ENCODE data around the gene LTA. TPM values are rescaled to one million over a fixed set of nuclear protein-coding genes. Genes with fewer than 3 reads are reported as not detected.

LTA gene
- total RNA-seq, 1 experiment from 2014 or later = 1.1 TPM

DNA sequence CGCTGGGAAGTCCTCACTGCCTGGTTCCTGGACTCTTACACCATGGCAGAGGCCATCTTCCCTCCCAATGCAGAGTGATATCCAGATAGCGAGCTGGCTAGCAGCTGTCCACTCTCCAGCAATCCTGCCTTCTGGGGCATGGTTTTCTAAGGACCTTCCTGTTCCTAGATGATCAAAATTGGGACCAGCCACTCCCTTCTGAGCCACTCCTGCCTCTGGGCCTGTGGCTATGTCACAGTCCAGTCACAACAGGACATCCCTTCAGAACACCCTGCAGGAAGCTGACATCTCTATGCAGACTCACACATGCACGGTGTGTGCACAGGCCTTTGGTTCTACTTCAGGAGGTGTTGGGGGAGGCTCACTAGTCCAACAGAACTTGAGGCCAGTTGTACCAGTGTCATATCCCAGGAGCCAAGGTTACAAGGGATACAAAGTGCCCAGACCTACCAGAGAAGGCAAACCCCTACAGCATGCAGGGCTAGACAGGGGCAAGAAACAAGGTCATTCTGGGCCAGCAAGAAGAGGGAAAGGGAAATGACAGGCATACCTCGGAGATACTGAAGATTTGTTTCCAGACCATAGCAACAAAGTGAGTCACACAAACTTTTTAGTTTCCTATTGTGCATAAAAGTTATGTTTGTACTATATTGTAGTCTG lies 46.0 kb upstream of the LTA start:
- no TSS peak for BruUV-seq (replicated peaks)
- ChIA-PET POLR2A (interaction anchor here (1.9 kb wide), 1 partner anchor 15 kb away, joined by 4 read pairs; the partner anchor contains the start of gene DDX39B), RAD21 (ENCODE audit: low non-redundant PET in 1 of 2, low total read pairs in 2 of 2, uncharacterized antibody in 2 of 2, unreplicated experiment in 2 of 2) (no interaction called here), CTCF (no interaction called here)
- no peak overlapping the region for H3K4me3 ChIP-seq (replicated peaks in 1 of 2; ENCODE audit: low read depth in 1 of 2, low read length in 2 of 2)
- H4K20me1 ChIP-seq (ENCODE audit: insufficient read depth) = 0 out of 2 replicates have a peak, but pooled peaks cover 9% of the 10 kb centered on the region
- H3K79me2 ChIP-seq (ENCODE audit: insufficient read depth, low read length) = no peaks in the 10 kb centered on the region
- H3K4me2 ChIP-seq (ENCODE audit: low read length) = no peak overlapping the region
- H3K9ac ChIP-seq (ENCODE audit: low read length) = no peak overlapping the region
- no peak for DNase-seq (ENCODE audit: low read depth, low spot score)
- H3K9me3 ChIP-seq (ENCODE audit: control insufficient read depth in 1 of 2, insufficient read depth in 1 of 2, low read depth in 1 of 2, low read length in 2 of 2) = no peaks in the 10 kb centered on the region
- H3K36me3 ChIP-seq (ENCODE audit: control insufficient read depth in 1 of 2, insufficient read depth in 2 of 2, low read length in 2 of 2) = peaks cover 7 to 9% of the 10 kb centered on the region in 2 experiments; a peak in 2 of 4 replicates
- H3K9me2 ChIP-seq (ENCODE audit: insufficient read depth) = no peaks in the 10 kb centered on the region
- no peaks in the 10 kb centered on the region; a peak in 1 of 4 replicates for H3K4me1 ChIP-seq (ENCODE audit: control insufficient read depth in 1 of 2, insufficient read depth in 2 of 2, low read length in 2 of 2)
- ATAC-seq = no peak
- no peaks in the 10 kb centered on the region for H3K27me3 ChIP-seq (ENCODE audit: insufficient read depth, low read length)
- intact Hi-C loops (cut with micrococcal nuclease) = no loop called here
- TF ChIP-seq CEBPB (IDR thresholded peaks at IDR 0.05; ENCODE audit: low read depth) (no peak), FOSL1 (IDR thresholded peaks at IDR 0.05; ENCODE audit: low read depth) (no peak), SP1 (IDR thresholded peaks at IDR 0.05; ENCODE audit: low read depth) (no peak), JUND (IDR thresholded peaks at IDR 0.05) (no peak), SIN3A (IDR thresholded peaks at IDR 0.05; ENCODE audit: low read depth) (no peak), SRF (IDR thresholded peaks at IDR 0.05; ENCODE audit: low read depth) (no peak), ZFX (IDR thresholded peaks at IDR 0.05) (no peak), EGR1 (IDR thresholded peaks at IDR 0.05; ENCODE audit: low read depth) (no peak), YY1 (IDR thresholded peaks at IDR 0.05; ENCODE audit: extremely low read depth, insufficient replicate concordance, low read depth, low read length) (no peak), TCF7L2 (IDR thresholded peaks at IDR 0.05; ENCODE audit: borderline replicate concordance, extremely low read depth, insufficient read depth, insufficient read length) (no peak), POLR2A (IDR thresholded peaks at IDR 0.05; ENCODE audit: borderline replicate concordance, extremely low read depth, insufficient read depth, insufficient read length) (no peak), ELF1 (IDR thresholded peaks at IDR 0.05; ENCODE audit: borderline replicate concordance, low read depth) (no peak)
- TF ChIP-seq, protein P1, sequence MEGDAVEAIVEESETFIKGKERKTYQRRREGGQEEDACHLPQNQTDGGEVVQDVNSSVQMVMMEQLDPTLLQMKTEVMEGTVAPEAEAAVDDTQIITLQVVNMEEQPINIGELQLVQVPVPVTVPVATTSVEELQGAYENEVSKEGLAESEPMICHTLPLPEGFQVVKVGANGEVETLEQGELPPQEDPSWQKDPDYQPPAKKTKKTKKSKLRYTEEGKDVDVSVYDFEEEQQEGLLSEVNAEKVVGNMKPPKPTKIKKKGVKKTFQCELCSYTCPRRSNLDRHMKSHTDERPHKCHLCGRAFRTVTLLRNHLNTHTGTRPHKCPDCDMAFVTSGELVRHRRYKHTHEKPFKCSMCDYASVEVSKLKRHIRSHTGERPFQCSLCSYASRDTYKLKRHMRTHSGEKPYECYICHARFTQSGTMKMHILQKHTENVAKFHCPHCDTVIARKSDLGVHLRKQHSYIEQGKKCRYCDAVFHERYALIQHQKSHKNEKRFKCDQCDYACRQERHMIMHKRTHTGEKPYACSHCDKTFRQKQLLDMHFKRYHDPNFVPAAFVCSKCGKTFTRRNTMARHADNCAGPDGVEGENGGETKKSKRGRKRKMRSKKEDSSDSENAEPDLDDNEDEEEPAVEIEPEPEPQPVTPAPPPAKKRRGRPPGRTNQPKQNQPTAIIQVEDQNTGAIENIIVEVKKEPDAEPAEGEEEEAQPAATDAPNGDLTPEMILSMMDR (IDR thresholded peaks at IDR 0.05 in 2 of 3, conservative IDR thresholded peaks at IDR 0.05 in 1 of 3; ENCODE audit: borderline replicate concordance in 1 of 3, insufficient read depth in 1 of 3, low read depth in 2 of 3, low read length in 2 of 3) = no peak
- TF ChIP-seq, protein P2, sequence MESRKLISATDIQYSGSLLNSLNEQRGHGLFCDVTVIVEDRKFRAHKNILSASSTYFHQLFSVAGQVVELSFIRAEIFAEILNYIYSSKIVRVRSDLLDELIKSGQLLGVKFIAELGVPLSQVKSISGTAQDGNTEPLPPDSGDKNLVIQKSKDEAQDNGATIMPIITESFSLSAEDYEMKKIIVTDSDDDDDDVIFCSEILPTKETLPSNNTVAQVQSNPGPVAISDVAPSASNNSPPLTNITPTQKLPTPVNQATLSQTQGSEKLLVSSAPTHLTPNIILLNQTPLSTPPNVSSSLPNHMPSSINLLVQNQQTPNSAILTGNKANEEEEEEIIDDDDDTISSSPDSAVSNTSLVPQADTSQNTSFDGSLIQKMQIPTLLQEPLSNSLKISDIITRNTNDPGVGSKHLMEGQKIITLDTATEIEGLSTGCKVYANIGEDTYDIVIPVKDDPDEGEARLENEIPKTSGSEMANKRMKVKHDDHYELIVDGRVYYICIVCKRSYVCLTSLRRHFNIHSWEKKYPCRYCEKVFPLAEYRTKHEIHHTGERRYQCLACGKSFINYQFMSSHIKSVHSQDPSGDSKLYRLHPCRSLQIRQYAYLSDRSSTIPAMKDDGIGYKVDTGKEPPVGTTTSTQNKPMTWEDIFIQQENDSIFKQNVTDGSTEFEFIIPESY (IDR thresholded peaks at IDR 0.05; ENCODE audit: extremely low read depth, insufficient replicate concordance, low read length) = no peak
- TF ChIP-seq, protein P3, sequence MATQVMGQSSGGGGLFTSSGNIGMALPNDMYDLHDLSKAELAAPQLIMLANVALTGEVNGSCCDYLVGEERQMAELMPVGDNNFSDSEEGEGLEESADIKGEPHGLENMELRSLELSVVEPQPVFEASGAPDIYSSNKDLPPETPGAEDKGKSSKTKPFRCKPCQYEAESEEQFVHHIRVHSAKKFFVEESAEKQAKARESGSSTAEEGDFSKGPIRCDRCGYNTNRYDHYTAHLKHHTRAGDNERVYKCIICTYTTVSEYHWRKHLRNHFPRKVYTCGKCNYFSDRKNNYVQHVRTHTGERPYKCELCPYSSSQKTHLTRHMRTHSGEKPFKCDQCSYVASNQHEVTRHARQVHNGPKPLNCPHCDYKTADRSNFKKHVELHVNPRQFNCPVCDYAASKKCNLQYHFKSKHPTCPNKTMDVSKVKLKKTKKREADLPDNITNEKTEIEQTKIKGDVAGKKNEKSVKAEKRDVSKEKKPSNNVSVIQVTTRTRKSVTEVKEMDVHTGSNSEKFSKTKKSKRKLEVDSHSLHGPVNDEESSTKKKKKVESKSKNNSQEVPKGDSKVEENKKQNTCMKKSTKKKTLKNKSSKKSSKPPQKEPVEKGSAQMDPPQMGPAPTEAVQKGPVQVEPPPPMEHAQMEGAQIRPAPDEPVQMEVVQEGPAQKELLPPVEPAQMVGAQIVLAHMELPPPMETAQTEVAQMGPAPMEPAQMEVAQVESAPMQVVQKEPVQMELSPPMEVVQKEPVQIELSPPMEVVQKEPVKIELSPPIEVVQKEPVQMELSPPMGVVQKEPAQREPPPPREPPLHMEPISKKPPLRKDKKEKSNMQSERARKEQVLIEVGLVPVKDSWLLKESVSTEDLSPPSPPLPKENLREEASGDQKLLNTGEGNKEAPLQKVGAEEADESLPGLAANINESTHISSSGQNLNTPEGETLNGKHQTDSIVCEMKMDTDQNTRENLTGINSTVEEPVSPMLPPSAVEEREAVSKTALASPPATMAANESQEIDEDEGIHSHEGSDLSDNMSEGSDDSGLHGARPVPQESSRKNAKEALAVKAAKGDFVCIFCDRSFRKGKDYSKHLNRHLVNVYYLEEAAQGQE (IDR thresholded peaks at IDR 0.05; ENCODE audit: low read depth) = no peak
- no peak overlapping the region for H2AFZ ChIP-seq (ENCODE audit: low read depth, low read length, poor library complexity, severe bottlenecking)
- no peak overlapping the region for H3K27ac ChIP-seq (ENCODE audit: low read depth, low read length)
